DND-41 (cell line): Measurements from ENCODE around the gene PRIMA1.

Experiments used
- CTCF ChIP-seq: IDR thresholded peaks from 2 replicates; pipeline ENCODE4 v1.5.1; 2012; ENCODE audit warnings: borderline replicate concordance, low read length, moderate library complexity, mild to moderate bottlenecking; ENCODE audit not compliant: poor library complexity, severe bottlenecking; ENCODE audit errors: extremely low read depth
- EZH2 ChIP-seq: IDR thresholded peaks from 3 replicates; pipeline ENCODE4 v1.6.1; 2012; ENCODE audit warnings: borderline replicate concordance, low read depth, mild to moderate bottlenecking, moderate library complexity, low read length, inconsistent platforms; ENCODE audit not compliant: severe bottlenecking

DNA sequence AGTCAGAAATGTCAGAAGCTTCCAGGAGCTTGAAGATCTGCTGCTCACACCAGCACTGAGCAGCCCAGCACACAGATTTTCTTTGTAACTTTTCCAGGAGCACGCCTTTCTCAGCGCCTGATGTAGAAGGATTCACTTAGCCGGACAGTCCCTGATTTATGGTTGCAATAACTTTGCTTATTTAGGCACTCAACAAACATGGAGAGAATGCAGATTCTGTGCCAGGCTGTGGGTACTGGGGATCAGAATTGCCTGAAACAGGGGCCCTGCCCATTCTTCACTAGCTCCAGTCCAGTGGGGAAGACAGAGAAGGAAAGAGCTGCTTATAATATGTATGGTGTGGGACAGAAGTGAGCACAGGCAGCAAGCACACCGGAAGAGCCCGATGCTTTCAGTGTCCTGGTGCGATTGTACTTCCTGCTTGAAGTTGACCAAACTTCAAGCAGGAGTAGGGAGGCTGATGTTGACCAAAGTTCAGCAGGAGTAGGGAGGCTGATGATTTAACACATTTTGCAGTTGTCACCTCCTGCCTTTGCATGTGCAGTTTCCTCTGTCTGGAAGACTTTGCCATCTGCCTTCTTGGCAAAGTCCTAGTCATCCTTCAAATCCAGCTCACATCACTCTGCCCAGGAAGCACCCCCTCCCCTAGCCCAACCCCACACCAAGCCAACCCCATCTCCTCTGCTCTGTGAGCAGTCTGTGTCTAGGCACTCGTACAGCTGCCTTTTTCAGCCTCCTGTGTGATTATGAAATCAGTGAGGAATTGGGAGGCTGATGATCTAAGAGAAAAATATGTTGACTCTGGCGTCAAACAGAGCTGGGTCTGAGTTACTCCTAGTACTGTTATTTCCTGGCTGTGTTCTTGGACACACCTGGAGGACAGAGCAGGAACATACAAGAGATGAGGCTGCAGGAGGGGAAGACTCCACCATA, 12.0 kb upstream of the PRIMA1 start:
- TF ChIP-seq CTCF (no peak), EZH2 (no peak)
